Esophagus mucosa (tissue), 1 donor: ENCODE data around the gene TPSAB1. TPM values are rescaled to one million over a fixed set of nuclear protein-coding genes. Genes with fewer than 3 reads are reported as not detected.

Experiments used
- ATAC-seq: fragments of 200-7000 bp; cut with Tn5 transposase; one replicate; pipeline ENCODE4 v1.9.1; 2020
- total RNA-seq: library from RNA; stranded (reverse); gene quantifications from one replicate; pipeline ENCODE4 v1.2.4, GENCODE V29; 2023
- donor health status: DM: yes; HTN: yes; CAD: no.

Gene TPSAB1
- total RNA-seq, 1 donor from 2014 or later, result 4.6 TPM

DNA sequence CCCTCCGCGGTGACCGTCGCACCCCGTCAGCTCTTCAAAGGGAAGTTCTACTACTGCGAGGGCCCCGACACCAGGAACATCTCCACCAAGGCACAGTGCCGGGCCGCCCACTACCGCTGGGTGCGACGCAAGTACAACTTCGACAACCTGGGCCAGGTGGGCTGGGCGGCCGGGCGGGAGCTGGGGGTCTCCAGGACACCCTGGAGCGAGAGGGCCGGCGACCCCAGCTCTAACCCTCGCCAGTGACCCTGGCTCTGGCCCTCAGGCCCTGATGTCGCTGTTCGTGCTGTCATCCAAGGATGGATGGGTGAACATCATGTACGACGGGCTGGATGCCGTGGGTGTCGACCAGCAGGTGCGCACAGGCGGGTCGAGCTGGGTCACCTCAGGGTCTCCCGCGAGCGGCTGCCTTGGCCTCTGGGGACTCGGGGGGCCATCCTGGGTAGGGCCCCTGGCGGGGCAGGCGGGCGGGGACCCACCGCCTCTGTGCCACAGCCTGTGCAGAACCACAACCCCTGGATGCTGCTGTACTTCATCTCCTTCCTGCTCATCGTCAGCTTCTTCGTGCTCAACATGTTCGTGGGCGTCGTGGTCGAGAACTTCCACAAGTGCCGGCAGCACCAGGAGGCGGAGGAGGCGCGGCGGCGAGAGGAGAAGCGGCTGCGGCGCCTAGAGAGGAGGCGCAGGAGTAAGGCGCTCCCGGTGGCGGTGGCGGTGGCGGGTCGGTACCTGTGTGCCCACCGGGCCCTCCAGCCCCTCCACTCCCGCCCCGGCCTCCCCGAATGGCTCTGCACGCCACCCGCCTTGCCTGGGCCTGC, 28.8 kb upstream of the TPSAB1 start:
- ATAC-seq, result no peak

- no peak for ATAC-seq
These were observed 27.8 kb upstream of the TPSAB1 start for GRCh38 chr16:1212616-1213194.

DNA sequence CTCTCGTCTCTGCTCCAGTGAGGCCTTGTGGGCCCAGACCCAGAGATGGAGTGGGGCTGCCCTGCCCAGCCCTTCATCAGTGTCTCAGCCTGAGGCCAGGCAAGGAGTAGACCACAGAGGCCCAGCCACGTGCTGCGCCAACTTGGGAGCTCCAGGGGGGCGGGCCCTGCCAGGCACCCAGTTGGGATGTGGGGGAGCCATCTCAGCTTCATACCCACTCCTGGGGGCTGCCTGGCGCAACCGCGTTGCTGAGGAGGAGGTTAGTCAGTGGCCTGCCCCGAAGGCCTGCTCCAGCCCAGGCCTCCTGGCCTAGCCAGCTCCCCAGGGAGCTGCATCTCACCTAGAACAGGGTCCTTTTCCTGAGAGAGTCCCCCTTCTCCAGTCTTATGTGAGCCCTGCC, 27.3 kb upstream of the TPSAB1 start:
- no peak for ATAC-seq

DNA sequence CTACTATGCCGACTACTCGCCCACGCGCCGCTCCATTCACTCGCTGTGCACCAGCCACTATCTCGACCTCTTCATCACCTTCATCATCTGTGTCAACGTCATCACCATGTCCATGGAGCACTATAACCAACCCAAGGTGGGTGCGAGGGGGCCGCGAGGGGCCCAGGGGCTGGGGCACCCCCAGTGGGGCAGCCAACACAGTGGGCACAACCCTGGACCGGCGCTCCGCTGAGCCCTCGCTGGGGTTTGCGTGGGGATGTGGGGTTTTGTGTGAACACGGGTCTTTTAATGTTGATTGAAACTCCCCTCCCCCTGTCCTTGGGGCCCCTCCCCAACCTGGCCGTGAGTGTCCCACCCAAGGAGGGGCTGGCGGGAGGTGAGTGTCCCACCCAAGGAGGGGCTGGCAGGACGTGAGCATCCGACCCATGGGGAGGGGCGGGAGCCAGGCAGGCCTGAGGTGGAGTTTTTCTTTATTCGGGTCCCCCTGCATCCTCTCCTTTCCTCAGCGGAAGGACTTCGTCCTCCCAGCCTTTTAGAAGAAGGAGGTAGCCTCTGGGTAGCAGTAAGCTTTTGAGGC, 26.6 kb upstream of the TPSAB1 start:
- ATAC-seq, result no peak

DNA sequence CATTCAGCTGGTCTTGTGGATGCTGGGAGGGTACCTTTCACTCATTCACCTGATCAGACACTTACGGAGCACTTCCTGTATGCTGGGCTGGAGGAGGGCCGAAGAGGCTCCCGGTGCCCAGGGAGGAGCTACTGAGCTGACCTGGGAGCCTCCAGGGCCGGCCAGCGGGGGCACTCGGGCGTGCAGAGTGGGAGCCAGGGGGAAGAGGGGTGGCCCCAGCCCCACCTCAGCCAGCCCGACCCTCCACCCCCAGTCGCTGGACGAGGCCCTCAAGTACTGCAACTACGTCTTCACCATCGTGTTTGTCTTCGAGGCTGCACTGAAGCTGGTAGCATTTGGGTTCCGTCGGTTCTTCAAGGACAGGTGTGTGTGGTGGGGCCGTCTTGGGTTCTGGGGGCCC, 25.8 kb upstream of the TPSAB1 start:
- no peak for ATAC-seq

GRCh38 chr16:1215574-1216295, 24.8 kb upstream of the TPSAB1 start:
- ATAC-seq, result no peak

- ATAC-seq, result no peak
These were observed 24.2 kb upstream of the TPSAB1 start for GRCh38 chr16:1216296-1216619.

DNA sequence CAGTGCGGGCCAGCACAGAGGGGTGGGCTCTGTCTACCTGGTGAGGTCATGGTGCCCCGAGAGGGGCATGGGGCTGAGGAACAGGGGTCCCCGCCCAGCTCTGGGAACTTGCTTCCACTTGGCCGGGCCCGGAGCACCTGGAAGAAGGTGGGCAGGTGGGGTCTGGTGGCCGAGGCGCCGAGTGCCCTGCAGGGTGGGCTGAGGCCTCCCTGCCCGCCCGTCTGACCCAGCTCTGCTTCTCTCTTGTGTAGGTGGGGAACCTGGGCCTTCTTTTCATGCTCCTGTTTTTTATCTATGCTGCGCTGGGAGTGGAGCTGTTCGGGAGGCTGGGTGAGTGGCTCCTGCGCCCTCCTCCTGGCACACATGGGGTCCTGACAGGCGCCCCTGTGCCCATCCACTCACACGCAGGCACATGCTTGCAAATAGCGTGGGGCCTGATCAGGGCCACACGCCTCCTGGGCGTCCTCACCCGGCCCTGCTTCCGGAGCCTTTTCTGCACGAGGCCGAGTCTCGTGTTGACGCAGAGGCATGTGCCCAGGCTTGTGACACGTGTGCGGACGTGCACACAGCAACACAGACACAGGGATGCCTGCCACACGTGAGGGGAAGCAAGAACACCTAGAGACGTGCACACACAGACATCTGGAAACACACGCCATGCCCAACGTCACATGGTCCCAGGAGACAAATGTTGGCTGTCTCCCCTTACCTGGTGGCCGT, 23.7 kb upstream of the TPSAB1 start:
- ATAC-seq, result no peak

DNA sequence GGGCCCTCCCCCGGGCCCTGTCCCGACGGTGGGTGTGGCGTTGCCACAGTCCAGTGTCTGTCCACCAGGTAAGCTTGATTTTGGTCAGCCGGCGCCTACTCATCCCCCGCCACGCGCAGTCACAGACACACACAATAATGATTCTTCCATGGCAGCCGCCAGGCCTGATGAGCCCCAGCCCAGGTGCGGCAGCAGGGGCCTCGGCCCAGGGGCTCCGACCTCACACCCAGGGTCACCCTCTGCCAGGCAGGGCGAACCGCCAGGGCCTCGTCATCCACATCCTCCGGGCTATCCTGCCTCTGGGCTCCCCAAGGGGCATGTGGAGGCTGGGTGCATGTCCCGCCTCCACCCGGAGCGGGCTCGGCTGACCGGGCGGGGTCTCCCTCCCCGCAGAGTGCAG, 23.0 kb upstream of the TPSAB1 start:
- ATAC-seq, result no peak

- ATAC-seq, result no peak
These were observed 22.2 kb upstream of the TPSAB1 start for GRCh38 chr16:1218061-1218929.

DNA sequence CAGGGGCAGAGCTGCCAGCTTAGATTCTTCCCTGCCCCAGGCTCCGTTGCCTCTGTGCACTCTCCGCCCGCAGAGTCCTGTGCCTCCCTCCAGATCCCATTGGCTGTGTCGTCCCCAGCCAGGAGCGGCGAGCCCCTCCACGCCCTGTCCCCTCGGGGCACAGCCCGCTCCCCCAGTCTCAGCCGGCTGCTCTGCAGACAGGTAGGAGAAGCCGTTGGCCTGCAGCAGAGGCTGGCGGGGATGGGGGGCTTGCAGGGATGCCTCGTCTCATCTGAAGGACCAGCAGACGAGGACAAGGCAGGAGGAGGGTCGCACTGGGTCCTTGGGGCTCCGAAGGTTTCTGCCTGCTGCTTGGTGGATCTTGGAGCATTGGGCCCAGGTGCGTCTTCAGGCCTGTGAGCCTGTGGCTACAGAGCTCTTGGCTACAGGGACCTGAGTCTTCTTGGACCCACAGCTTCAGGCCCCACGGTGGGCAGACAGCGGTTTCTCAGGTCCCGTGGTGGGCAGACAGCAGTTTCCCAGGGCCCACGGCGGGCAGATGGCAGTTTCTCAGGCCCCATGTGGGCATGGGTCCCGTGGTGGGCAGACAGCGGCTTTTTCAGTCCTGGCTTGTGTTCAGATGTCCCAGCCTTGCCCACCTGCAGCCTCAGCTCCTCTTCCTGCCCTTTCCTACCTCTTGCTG, 21.4 kb upstream of the TPSAB1 start:
- no peak for ATAC-seq

DNA sequence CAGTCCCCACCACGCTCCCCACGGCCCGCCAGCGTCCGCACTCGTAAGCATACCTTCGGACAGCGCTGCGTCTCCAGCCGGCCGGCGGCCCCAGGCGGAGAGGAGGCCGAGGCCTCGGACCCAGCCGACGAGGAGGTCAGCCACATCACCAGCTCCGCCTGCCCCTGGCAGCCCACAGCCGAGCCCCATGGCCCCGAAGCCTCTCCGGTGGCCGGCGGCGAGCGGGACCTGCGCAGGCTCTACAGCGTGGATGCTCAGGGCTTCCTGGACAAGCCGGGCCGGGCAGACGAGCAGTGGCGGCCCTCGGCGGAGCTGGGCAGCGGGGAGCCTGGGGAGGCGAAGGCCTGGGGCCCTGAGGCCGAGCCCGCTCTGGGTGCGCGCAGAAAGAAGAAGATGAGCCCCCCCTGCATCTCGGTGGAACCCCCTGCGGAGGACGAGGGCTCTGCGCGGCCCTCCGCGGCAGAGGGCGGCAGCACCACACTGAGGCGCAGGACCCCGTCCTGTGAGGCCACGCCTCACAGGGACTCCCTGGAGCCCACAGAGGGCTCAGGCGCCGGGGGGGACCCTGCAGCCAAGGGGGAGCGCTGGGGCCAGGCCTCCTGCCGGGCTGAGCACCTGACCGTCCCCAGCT, 20.3 kb upstream of the TPSAB1 start:
- ATAC-seq, result no peak

GRCh38 chr16:1220841-1221627, 19.5 kb upstream of the TPSAB1 start:
- no peak for ATAC-seq

GRCh38 chr16:1221628-1222552, 18.6 kb upstream of the TPSAB1 start:
- no peak for ATAC-seq

GRCh38 chr16:1222553-1223354, 17.8 kb upstream of the TPSAB1 start:
- no peak for ATAC-seq

DNA sequence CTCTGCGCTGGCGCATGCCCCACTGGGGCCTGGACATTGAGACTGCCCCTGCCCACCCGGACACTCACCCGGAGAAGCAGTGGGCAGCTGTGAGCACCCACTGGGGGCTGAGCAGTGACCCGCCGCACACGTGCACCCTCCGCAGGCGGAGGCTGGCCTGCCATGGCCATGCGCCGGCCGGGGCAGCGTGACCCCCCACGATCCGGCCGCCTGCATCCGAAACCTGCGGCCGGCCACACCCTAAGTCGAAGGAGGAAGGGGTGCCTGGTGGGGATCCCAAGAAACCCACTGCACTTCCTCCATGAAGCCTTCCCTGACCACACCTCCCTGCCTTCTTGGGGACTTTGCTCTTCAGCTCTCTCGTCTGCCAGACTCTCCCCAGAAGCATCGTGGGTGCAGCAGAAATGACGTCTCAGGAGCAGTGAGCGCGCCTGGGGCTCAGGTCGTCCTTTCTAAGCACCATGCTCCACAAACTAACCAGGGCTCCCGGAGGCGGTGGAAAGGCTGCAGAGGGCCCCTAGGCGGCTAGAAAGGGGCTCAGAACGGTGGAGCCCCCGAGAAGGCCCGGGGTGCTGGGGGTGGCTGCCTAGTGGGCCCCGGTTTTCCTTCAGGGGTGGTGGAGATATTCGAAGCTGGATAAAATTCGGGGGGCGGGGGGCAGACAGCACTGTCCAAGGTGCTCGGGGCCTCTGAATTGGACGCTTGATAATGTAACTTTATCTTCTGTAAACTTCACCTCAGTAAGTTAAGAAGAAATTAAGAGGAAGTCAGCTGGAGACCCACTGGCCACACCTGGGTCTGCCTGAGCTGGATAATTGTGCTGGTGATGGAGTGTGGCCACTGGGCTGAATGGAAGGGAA, 16.9 kb upstream of the TPSAB1 start:
- no peak for ATAC-seq

GRCh38 chr16:1224558-1224957, 15.9 kb upstream of the TPSAB1 start:
- no peak for ATAC-seq
